Stimulated activated CD8-positive, alpha-beta memory T cell treated with anti-CD3 and anti-CD28 coated beads, Interleukin-4, amount 100 ng/mL, for 4 hours (primary cell): ENCODE data around the gene GRM4.

Experiments used
- DNase-seq, 2 donors: peaks; one replicate each; pipeline ENCODE4 v3.0.0-alpha.2; 2020; ENCODE audit warnings: low read depth in 2 of 2, low spot score in 1 of 2

The GRM4 gene

DNA sequence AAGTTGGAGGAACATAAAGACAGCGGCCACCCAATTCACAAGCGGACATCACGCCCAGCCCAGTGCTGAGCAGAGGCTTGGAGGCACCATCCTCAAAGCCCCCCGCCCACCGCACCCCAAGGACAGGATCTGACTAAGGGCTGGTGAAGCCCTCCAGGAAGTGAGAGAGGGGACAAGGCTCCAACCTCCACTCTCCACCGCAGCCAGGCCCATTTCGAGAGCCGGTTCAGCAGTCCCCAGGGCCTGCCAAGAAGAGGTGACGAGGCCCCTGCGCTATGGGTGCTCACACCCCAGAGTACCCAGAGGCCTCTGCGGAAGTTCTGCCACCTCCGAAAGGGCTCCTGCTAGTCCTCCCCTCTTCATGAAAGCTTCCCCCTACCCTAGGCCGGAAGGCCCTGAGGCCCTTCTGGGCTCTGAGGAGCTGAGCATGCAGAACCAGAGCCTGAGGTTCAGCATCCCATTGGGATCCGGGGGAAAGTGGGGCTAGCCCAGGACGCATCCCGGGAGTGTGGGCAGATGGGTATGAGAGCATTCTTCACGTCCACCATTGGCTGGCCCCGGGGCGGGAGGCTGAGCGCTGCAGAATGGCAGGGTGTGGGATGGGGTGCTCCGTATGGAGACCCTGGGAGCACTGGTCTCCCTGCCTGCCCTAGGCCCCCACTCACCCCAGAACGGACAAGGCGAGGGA is 2.5 kb downstream of the GRM4 start:
- no peak for DNase-seq

DNA sequence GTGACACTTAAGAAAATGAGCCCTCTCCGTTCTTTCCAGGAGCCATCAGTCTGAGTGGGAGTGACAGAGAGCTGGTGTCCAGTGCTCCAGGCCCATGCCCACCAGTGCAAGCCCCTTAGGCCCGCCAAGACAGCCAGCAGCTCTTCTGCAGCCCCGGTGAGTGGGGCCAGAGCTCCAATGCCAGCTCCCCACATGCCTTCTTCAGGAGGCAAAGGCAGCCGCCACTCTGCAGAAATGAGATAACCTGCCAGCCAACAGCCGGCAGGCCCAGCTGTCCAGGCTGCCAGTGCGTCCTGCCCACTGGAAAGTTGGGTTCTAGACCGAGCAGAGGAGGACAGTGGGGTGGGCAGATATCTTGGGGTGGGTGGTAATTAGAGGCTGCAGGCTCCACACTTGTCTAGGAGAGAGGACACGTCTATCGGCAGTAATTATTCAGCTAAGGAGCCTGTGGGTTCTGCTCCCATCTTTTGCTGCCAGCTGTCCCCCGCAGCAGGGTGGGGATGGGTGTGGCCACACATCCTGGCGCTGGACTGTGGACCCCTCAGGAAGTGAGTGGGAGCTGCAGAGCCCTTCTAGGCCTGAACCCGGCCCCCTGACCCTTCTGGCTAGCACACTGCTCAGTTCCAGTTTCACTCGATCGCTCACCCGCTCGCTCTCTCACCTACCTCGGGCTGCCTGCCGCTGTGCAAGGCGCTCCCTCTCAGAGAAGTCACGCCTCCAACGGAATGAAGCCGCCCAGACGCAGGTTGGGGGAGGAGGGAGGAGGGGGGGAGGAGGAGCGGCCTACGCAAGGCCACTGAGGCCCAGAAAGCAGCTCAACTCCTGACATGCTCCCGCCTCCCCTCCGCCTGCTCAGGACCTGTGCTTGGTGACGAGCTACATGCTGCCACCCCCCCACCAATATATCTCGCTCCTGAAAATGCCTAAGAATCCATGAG is 3.6 kb downstream of the GRM4 start:
- DNase-seq: no peak

GRCh38 chr6:34140075-34140474 is 5.8 kb downstream of the GRM4 start:
- DNase-seq: no peak

DNA sequence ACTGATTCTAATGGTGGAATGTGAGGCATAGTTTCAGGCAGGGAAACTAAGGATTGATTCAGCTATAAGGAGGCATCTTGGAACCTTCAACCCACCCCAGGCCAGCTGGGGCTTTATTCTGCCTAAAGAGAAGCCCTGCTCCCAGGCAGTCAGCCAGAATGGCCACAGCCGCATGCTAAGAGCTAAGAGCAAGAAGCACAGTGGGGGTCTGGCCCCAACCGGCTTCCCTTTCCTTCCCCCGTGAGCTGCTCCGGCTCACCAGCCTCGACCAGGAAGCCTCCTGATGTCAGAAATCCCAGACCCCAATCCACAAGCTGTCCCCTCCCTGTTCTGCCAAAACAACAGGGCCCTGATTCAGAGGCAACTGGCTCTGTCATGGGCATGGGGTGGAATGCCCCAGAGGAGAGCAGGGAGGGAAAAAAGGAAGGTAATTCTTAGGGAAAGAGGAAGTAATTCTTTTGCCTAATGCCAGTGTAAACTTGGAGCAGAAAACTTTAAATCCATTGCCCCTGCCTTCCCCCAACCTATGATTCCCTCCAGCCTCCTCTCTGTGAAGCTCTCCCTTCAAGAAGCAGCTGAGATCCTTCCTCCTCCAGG is 6.9 kb downstream of the GRM4 start:
- no peak for DNase-seq

DNA sequence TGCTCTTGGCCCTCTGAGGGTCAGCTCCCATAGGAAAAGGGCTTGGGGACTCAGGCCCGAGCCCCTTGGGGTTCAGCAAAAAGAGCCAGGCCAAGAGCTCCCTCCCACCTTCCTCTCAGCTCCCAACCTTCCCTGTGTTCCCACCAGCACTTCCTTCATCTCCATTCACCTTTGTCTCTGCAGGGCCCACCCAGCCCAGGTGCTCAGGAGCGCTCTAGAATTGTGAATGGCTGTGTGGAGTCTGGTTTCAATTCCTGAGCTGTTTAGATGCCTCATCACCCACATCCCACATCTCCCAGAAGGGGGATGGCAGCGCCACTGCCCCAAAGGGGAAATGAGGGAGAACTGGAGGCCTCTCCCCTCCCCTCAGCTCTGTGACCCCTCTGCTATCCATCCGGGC is 7.7 kb downstream of the GRM4 start:
- DNase-seq: no peak

DNA sequence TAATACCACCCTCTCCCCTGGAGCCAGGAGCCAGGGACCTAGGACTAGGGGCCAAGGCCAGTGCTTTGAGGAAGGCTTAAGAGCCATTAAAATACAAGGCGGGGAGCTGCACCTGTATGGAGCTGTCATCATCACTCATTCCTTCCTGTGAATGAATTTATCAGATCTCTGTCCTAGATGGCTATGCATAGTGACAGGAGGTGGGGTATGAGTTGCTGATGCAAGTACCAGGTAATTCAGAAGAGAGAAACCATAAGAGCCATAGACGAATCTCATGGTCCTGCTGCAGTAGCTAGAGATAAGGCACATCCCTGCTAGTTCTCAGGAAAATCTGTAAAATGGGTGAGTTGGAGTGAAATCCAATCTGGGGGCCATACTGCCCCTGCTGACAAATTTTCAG is 10.3 kb downstream of the GRM4 start:
- no peak for DNase-seq

DNA sequence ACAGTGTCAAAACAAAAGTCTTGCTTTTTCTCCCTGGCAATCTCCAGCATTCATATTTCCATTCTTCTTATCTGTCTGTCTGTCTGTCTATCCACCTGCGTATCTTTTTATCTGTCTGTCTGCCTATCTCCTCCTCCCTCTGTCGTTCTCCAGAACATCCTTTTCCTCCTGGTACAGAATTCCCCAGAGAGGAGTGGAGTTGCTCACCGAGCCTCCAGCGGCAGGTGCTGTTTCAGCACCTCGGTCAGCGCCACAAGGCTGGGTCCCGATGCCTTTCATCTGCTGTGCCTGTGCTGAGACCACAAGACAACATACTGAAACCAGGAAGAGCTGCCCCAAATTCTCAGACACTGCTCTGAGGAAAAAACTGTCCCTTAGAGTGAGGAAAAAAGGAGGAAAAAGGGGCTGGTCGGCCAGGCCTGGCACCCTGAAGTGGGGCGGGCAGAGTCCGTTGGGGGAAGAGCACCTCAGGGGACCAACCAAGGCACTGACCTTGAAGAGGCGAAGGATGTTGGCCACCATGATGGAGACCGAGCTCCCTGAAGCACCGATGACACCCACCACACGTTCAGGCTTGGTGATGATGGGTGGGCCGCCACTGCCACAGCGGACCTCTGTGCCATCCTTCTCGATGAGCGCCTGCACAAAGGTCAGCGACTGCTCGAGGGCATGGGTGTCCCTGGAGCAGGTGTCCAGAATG is 13.3 kb downstream of the GRM4 start:
- DNase-seq: no peak

GRCh38 chr6:34131326-34132290 is 14.3 kb downstream of the GRM4 start:
- DNase-seq: no peak

- DNase-seq: no peak
Observed at GRCh38 chr6:34130862-34131261, 15.0 kb downstream of the GRM4 start.

DNA sequence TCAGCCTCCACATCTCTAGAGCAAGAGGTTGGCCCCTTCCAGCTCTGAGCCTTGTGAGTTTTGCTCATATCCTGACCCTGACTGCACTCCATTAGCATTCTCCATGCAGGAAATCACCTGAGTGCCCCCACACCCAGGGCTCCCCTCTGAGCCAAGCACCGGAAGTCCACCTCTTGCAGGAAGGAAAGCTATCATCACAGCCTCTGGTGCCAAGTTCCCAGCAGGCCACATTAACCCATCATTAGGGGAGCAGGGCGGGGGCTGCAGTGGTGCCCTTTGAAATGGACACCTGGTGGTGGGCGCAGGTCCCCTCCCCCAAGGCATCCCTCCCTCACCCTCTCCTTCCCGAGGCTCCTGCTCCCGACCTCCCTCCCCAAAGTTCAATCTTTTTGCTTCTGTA is 16.1 kb downstream of the GRM4 start:
- DNase-seq: no peak

GRCh38 chr6:34128045-34128444 is 17.8 kb downstream of the GRM4 start:
- no peak for DNase-seq

GRCh38 chr6:34126419-34126818 is 19.5 kb downstream of the GRM4 start:
- no peak for DNase-seq

GRCh38 chr6:34125939-34126338 is 19.9 kb downstream of the GRM4 start:
- DNase-seq: no peak

GRCh38 chr6:34120953-34121675 is 24.8 kb downstream of the GRM4 start:
- DNase-seq: no peak

DNA sequence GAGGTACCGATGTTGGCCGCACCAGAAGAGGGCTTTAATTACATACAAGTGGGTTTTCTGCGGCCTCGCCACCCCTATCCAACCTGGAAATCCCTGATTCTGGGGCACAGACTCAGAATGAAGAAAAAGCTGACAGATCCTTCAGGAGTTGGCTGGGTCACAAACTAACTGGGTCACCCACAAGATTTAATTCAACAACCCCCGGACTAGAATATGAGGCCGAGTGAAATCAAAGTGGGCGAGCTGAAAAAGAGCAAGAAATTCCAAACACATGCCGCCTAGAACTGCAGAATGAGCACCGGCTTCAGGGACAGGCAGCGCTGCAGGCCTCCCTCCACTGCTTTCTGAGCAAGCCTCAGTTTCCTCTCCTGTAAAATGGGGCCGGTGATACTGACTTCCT is 30.0 kb downstream of the GRM4 start:
- DNase-seq: no peak

- no peak for DNase-seq
Observed at GRCh38 chr6:34115403-34115795, 30.5 kb downstream of the GRM4 start.

DNA sequence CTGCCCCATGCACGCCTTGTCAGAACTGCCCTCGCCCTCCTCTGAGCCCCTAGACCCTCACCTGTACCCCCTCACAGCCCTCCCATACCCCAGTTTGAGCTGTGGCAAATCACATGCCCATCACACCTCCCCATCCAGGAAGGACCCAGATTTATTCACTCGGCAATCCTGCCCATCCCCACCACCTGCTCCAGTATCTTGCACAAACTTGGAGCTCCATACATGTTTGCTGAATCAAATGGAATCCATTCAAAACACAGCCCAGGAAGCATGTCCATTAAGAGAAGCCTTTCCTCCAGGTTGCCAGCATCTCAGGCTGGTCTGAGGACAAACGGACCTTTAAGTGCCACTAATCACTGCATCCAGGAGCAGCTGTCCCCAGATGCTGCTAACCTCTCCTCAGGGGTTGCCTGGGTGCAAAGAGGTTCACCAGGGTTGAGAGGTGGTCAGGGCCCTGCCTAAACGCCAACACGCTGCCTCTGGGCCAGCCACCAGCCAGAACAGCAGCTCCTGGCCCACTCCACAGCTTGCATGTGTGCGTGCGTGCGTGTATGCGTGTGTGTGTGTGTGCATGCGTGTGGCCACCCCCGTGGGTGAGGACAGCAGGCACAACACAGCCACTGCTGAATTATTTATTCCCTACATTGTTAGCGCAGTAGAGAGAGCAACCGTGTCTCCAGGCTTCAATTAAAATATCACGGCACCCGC is 31.0 kb downstream of the GRM4 start:
- DNase-seq: no peak

GRCh38 chr6:34113532-34113931 is 32.4 kb downstream of the GRM4 start:
- no peak for DNase-seq

- no peak for DNase-seq
Observed at GRCh38 chr6:34112126-34112525, 33.8 kb downstream of the GRM4 start.
